Fibroblast of skin of left quadriceps (primary cell): ENCODE results near the gene UBA52.

Source experiments
- DNase-seq, 2 experiments: peaks; one replicate each; pipeline ENCODE4 v3.0.0-alpha.2; 2013; ENCODE audit warnings: low read depth in 2 of 2

The UBA52 gene

DNA sequence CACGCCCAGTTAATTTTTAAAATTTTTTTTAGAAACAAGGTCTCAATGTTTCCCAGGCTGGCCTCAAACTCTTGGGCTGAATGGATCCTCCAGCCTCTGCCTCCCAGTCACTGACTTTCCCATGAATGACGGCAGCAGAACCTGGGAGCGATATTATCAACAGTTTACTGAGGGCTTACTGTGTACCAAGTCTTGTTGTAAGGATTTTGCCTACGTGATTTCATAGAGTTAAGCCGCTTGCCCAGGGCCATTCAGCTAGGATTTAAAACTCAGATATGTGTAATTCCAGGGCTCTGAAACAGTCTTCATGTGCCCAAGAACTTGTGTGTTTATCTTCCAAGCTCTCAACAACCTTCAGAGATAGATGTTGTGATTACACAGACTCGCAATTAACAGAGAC is 20.0 kb upstream of the UBA52 start:
- no peak for DNase-seq

DNA sequence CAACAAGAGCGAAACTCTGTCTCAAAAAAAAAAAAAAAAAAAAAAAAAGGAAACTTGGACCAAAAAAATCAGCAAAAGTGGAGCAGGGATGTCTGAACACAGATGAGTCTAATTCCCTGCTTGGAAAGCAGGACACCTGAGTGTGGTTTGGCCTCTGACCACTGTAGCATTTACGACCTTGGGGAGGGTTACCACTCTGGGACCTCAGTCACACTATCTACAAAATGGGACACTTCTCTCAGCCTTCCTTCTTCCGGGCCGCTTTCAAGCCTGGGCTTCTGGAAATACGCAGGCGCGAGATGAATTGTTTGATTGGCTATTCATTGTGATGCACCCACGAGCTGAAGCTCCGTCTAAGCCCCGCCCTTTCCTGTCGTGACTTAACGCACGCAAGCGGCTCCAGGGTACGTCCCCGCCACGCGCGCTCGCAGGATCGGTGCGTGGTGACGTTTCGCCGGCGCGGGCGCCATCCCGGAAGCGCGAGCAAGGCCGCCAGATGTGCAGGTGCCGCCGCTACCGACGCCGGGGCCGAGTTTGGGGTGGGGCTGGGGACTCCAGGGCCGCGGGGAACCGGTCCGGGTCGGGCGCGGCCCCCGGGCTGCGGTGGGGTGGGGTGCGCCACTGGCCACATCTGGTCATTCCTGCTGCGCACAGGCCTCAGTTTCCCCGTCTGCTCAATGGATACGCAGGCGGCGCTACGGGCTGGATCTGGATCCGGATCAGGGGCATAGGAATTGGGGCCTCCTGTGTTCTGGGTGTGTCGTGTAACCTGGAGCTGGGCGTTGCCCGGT is 14.1 kb upstream of the UBA52 start, which contains the start of gene KXD1:
KXD1 (plus strand) TSS at position 460 of the 791 bp plus-strand sequence. CDS start 4,187 bp downstream, outside the sequence.
- peak; percentile 97 for DNase-seq

DNA sequence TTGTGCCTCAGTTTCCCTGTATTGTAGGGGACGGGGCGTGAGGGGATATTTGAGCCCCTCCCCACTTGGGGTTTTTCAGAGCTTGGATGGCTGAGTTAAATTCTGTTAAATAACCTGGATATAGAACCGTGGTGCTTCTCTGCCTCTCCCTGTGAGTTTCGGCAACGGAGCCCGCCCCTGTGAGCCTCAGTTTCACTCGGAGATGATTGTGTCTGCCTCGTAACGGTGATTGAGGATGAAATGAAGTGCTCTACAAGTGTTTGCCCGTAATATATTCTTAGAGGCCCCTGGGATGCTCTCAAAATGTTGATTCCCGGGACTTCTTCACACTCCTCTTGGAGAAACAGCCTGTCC is 13.5 kb upstream of the UBA52 start:
- DNase-seq: no peak

- no peak for DNase-seq
Measured at GRCh38 chr19:18558604-18559003, 13.1 kb upstream of the UBA52 start.

DNA sequence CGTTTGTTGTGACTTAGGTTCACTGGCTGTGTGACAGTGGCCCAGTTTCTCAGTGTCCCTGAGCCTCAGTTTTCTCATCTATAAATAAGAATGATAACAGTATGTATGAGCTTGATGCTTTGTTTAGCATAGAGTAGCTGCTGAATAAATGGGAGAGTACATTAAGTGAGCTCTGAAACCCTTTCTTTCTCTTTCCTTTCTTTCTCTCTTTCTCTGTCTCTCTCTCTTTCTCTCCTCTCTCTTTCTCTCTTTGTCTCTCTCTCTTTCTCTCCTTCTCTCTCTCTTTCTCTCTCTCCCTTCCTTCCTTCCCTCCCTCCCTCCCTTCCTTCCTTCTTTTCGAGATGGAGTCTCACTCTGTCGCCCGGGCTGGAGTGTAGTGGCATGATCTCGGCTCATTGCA is 12.0 kb upstream of the UBA52 start:
- DNase-seq: no peak

DNA sequence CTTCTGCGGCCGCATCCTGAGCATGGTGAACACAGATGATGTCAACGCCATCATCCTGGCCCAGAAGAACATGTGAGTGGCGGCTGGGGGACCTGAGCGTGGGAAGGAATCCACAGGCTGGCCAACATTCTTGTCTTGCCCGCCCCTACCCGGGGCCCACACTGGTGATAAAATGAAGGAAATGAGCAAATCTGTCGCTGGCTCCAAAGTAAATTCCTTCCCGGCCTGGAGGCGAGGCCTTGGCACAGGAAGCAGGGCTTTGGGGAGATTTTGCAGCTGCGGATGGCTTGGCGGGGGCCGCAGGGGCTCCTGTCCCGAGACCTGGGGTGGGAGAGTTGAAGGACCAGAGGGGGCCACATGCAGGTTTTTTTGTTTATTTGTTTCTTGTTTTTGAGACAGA is 9.6 kb upstream of the UBA52 start:
- DNase-seq: no peak

DNA sequence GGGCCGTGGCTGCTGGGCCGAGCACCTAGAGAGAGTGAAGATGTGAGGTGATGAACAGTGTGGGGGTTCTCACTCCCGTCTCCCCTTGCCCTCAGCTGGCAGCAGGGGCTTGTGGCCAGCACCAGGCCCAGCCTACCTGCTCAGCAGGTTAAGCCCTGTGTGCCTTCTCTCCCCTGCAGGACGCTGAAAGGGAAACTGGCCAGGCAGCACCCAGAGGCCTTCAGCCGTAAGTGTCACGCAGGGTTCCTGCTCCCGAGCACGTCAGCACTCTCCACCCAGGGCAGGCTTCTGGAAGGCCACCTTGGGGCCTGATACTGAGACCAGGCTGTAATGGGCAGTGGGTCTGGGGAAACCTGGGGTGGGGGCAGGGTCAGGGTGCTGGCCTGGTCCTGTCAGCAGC is 4.7 kb upstream of the UBA52 start:
- DNase-seq: no peak

GRCh38 chr19:18568367-18568766 is 3.3 kb upstream of the UBA52 start:
- no peak for DNase-seq

DNA sequence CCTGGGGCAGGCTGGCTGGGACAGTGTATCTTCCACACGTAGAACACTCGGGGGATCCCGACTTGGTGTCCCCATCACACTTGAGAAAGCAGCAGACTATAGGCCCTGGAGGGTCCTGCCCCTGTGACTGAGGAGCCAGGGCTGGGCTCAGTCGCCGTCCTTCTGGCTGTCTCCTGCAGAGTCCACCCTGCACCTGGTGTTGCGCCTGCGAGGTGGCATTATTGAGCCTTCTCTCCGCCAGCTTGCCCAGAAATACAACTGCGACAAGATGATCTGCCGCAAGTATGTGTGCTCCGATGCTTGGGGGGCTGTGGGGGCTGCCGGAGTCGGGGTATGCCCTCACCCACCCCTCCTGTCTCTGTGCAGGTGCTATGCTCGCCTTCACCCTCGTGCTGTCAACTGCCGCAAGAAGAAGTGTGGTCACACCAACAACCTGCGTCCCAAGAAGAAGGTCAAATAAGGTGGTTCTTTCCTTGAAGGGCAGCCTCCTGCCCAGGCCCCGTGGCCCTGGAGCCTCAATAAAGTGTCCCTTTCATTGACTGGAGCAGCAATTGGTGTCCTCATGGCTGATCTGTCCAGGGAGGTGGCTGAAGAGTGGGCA is 3.1 kb downstream of the UBA52 start:
- no peak for DNase-seq

DNA sequence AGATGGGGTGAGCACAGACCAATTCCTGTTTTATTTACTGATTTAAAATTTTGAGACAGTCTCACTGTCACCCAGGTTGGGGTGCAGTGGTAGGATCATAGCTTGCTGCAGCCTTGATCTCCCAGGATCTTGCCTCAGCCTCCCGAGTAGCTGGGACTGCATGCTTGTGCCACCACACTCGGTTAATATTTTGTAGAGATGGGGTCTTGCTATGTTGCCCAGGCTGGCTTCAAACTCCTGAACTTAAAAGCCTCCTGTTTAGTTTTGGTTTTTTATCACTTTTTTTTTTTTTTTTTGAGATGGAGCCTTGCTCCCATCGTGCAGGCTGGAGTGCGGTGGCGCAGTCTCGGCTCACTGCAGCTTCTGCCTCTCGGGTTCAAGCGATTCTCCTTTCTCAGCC is 4.7 kb downstream of the UBA52 start:
- DNase-seq: no peak

- no peak for DNase-seq
Measured at GRCh38 chr19:18577365-18577914, 5.8 kb downstream of the UBA52 start.

GRCh38 chr19:18580311-18580710 is 8.7 kb downstream of the UBA52 start:
- no peak for DNase-seq

GRCh38 chr19:18586306-18586705 is 14.6 kb downstream of the UBA52 start:
- no peak for DNase-seq

GRCh38 chr19:18587561-18587960 is 15.9 kb downstream of the UBA52 start:
- DNase-seq: no peak

- no peak for DNase-seq
Measured at GRCh38 chr19:18587962-18588610, 16.4 kb downstream of the UBA52 start.

DNA sequence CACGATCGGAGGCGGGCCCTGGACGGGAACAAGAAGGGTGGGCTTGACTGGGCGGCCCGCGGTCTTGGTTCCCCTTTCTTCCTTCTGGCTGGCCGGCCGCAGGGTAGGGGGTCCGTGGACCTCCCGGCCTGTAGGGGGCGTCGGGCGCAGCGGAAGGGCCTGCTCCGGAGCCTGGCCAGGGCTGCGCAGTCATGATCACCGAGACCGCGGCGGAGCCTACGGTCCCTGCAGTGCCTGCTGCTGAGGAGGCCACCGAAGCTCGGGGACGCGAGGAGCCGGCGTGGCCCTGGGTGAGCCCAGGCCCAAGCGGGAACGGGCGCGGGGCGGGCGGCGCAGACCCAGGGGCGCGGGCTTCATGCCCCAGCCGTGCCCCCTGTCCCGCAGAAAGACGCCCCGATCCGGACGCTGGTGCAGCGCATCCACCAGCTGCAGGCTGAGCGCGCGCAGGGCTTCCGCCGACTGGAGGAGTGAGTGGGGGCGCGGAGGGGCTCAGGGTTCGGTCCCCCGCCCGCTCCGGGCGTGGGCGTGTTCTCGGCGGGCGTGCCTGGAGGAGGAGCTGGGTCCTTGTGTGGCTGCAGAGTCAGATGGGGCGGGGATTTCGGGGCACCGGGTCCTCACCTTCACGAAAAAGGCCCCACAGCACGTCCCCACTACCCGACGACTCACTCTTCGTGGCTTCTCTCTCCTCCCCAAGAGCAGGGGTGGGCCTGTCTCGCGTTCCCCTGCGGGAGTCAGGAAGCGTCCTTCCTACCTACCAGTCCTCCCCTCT is 17.1 kb downstream of the UBA52 start, which contains the start of gene REX1BD:
REX1BD (plus strand) TSS at position 188 of the 769 bp plus-strand sequence; CDS start at position 192, 4 bp downstream.
- peak; percentile 49 to 55 for DNase-seq

DNA sequence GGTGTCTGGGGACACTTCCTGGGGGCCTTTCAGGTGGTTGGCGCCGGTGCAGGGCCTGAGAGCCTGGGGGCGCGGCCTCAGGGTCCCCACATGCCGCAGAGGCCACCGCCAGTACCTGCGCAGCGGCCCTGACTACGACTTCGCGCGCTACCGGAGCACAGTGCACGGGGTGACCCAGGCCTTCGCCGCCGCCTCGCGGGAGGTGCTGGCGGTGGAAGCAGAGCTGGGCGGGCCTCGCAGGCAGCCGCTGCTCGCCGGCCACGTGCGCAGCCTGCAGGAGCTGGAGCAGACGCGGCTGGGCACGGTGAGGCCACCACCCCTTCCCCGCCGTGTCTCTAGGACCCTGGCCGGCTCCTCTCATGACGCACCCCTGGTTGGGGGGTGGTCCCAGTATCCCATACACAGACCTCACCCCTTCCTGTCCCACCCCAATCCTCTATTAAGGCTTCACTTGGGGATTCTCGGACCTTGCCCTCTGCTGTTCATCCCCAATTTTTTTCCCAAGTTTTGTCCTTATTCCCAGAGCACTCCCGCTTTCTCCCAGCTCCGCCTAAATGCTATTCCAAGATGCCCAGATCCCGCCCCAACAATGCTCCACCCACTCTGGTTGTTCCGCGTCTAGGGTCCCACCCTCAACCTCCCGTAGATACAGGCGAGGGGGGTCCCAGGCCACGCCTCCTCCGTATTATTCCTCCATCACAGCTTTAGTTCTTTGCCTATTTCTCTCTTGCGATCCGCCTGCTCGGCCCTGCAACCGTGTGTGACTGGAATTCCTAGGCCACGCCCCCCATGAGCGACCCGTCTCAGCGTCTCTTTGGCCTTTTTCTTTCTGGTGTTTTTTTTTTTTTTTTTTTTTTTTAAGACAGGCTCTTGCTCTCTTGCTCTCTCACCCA is 18.0 kb downstream of the UBA52 start:
- peak; percentile 44 for DNase-seq

- peak; percentile 53 to 55 for DNase-seq
Measured at GRCh38 chr19:18590273-18591272, 18.9 kb downstream of the UBA52 start.

GRCh38 chr19:18591735-18592385 is 20.2 kb downstream of the UBA52 start:
- peak; percentile 82 for DNase-seq
